ENCODE data around the gene FFAR2.

DNA sequence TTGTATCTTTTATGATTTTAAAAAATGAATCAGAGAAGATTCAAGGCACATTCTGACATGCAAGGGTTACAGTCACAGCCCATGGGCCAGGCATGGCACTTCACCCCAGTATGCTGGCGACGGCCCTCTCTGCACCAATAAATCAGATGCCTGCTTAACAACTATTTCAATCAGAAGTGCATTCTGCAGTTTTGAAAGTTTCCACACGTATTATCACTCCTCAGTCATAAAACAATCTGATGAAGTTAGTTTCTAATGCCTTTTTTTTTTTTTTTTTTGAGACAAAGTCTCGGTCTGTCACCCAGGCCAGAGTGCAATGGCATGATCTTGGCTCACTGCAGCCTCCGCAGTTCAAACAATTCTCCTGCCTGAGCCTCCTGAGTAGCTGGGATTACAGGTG is 28.3 kb upstream of the FFAR2 start:
- TF ChIP-seq, protein P1, sequence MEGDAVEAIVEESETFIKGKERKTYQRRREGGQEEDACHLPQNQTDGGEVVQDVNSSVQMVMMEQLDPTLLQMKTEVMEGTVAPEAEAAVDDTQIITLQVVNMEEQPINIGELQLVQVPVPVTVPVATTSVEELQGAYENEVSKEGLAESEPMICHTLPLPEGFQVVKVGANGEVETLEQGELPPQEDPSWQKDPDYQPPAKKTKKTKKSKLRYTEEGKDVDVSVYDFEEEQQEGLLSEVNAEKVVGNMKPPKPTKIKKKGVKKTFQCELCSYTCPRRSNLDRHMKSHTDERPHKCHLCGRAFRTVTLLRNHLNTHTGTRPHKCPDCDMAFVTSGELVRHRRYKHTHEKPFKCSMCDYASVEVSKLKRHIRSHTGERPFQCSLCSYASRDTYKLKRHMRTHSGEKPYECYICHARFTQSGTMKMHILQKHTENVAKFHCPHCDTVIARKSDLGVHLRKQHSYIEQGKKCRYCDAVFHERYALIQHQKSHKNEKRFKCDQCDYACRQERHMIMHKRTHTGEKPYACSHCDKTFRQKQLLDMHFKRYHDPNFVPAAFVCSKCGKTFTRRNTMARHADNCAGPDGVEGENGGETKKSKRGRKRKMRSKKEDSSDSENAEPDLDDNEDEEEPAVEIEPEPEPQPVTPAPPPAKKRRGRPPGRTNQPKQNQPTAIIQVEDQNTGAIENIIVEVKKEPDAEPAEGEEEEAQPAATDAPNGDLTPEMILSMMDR (conservative IDR thresholded peaks at IDR 0.05 in 1 of 2, IDR thresholded peaks at IDR 0.05 in 1 of 2; ENCODE audit: low read depth in 1 of 2, low read length in 2 of 2) = no peak
- TF ChIP-seq EZH2 (IDR thresholded peaks at IDR 0.05; ENCODE audit: low read length, missing control alignments) = no peak
